Thoracic aorta (tissue), 2 donors: Measurements from ENCODE around the gene APOBEC3A. TPM values are rescaled to one million over a fixed set of nuclear protein-coding genes. Genes with fewer than 3 reads are reported as not detected.

Source experiments
- ATAC-seq: fragments of 150-250 bp; one replicate; pipeline ENCODE4 v1.8.0; 2017; ENCODE audit warnings: low read depth; ENCODE audit not compliant: insufficient number of reproducible peaks, low FRiP score
- DNase-seq: peaks from one replicate; pipeline ENCODE4 v3.0.0-alpha.2; 2020; ENCODE audit warnings: low spot score
- H3K27ac ChIP-seq, 2 donors: fragments of 200-600 bp; sonication (generic); 1 replicate in 1 of 2; 2 replicates in 1 of 2; pipeline ENCODE4 v1.5.1; 2016; ENCODE audit warnings: mild to moderate bottlenecking in 2 of 2, moderate library complexity in 2 of 2
- H3K27me3 ChIP-seq: fragments of 200-600 bp; sonication (generic); replicated peaks from 2 replicates; pipeline ENCODE4 v1.6.0; 2016; ENCODE audit warnings: mild to moderate bottlenecking; ENCODE audit not compliant: insufficient read depth
- H3K36me3 ChIP-seq: fragments of 200-600 bp; sonication (generic); one replicate; pipeline ENCODE4 v1.5.1; 2016
- H3K4me1 ChIP-seq, 2 donors: fragments of 200-600 bp; sonication (generic); 1 replicate in 1 of 2; 2 replicates in 1 of 2; pipeline versions ENCODE4 v1.5.1 to v1.6.0; 2016; ENCODE audit warnings: low read depth in 2 of 2, mild to moderate bottlenecking in 1 of 2; ENCODE audit not compliant: control insufficient read depth in 1 of 2
- H3K4me3 ChIP-seq: fragments of 200-600 bp; sonication (generic); 2 replicates; pipeline ENCODE4 v1.5.1; 2016; ENCODE audit warnings: mild to moderate bottlenecking
- H3K9me3 ChIP-seq: fragments of 200-600 bp; sonication (generic); 2 replicates; pipeline ENCODE4 v1.5.1; 2016
- total RNA-seq, 2 donors: library from RNA; depleted of rRNA; stranded (reverse); fragments of >200 nt; gene quantifications; one replicate each; pipeline versions ENCODE4 v1.1.0 to v1.2.3, GENCODE V29; 2016
- TF ChIP-seq, protein P1 (sequence below): fragments of 200-600 bp; sonication (generic); IDR thresholded peaks from one replicate; pipeline ENCODE4 v1.5.1; 2019; ENCODE audit warnings: antibody characterized with exemption

The APOBEC3A gene
- total RNA-seq, 2 donors from 2014 or later: 0.41 to 5.1 TPM

DNA sequence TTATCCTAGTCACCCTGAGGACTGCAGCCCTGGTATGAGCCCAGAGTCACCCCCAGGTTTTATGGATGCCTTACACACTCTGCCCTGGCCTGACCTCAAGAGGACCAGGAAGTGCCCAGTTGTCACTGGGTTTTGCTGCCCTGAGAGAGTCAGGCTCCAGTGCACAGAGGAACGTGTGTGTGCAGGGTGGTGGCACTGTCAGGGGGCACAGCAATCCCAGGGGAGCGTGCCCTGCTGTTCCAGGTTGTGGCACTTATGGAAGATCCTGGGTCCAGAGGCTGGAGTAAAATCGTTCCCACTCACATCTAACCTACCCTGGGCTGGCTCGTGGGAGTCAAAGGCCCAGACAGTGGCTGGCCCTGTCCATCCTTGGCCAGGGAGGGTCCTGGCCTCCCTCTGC is 7.6 kb downstream of the APOBEC3A start:
- Histone ChIP-seq H3K4me1 (no peaks in the 10 kb centered on the region), H3K27ac (no peak overlapping the region), H3K9me3 (no peaks in the 10 kb centered on the region), H3K36me3 (no peaks in the 10 kb centered on the region), H3K27me3 (no peaks in the 10 kb centered on the region), H3K4me3 (no peak overlapping the region)
- no peak for DNase-seq
- no peak for ATAC-seq
- TF ChIP-seq, protein P1, sequence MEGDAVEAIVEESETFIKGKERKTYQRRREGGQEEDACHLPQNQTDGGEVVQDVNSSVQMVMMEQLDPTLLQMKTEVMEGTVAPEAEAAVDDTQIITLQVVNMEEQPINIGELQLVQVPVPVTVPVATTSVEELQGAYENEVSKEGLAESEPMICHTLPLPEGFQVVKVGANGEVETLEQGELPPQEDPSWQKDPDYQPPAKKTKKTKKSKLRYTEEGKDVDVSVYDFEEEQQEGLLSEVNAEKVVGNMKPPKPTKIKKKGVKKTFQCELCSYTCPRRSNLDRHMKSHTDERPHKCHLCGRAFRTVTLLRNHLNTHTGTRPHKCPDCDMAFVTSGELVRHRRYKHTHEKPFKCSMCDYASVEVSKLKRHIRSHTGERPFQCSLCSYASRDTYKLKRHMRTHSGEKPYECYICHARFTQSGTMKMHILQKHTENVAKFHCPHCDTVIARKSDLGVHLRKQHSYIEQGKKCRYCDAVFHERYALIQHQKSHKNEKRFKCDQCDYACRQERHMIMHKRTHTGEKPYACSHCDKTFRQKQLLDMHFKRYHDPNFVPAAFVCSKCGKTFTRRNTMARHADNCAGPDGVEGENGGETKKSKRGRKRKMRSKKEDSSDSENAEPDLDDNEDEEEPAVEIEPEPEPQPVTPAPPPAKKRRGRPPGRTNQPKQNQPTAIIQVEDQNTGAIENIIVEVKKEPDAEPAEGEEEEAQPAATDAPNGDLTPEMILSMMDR: no peak

DNA sequence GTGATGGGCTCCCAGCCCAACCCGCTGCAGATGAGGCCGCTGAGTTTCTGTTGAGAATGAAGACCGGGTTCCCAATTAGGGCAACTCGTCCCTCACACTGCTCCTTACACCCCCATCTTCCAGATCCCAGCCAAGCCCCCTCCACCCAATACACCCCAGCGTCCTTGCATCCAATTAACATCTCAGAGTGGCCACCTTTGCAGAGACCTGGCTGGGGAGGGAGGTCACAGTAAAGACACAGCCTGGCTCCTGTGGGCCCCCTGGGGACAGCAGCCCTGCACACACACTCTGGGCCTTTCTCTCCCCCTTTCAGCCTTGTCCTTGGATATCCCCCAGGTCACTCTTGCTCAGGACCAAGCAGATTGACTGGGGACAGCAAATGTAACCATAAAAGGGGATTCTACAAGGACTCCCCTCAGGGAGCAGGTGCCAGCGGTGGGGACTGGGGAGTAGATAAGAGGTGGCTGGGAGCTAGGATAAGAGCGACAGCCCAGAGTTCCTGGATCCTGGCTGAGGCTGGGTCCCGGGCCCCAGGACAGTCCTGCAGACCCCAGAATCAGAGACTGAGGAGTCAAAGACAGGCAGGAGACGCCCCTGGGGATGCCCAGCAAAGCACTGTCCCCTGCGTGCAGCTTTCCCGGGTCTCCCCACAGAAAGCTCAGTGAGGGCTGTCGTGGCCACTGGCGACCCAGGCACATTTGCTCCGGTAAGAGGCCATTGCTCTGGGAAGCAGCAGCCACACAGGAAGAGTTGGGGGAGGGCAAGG is 8.4 kb downstream of the APOBEC3A start:
- H3K27ac ChIP-seq: no peak overlapping the region
- TF ChIP-seq, protein P1: no peak
- H3K27me3 ChIP-seq: no peaks in the 10 kb centered on the region
- DNase-seq: no peak
- H3K4me1 ChIP-seq: no peaks in the 10 kb centered on the region
- H3K36me3 ChIP-seq: no peaks in the 10 kb centered on the region
- ATAC-seq: no peak
- H3K9me3 ChIP-seq: no peaks in the 10 kb centered on the region
- no peak overlapping the region for H3K4me3 ChIP-seq

DNA sequence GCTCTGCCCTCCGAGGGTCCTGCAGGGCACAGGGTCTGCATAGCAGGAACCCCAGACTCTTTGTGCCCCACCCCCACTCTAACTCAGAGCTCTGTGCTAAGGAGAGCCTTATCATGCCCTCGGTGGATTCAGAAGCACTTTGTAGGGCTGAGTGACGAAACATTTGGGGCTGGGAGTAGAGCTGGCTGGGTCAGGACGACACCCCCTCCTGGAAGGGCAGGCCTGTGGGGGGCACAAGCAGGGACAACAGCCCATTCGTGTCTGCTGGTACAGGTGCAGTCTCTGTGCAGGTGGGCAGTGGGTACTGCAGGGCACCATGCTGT is 8.9 kb downstream of the APOBEC3A start:
- no peaks in the 10 kb centered on the region for H3K27me3 ChIP-seq
- H3K36me3 ChIP-seq: no peaks in the 10 kb centered on the region
- ATAC-seq: no peak
- H3K4me3 ChIP-seq: no peak overlapping the region
- TF ChIP-seq, protein P1: no peak
- no peaks in the 10 kb centered on the region for H3K9me3 ChIP-seq
- no peaks in the 10 kb centered on the region for H3K4me1 ChIP-seq
- no peak overlapping the region for H3K27ac ChIP-seq
- DNase-seq: no peak

DNA sequence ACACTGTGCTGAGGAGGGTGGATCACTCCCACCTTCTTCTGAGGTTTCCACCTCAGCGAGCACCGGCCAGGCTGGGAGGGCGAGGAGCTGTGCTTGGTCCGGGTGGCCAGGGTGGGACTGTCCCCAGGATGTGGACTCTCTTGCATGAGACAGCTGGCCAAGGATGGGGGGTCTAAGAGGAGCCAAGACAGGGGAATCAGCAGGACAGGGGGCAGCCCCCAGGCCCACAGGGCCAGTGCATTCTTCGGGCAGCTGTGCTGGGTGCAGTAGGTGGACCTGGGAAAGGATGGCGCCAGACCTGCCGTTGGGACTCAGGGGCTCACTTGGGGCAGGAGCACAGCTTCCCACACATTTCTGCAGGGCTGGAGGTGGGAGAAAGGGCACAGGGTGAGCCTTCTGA is 9.5 kb downstream of the APOBEC3A start:
- Histone ChIP-seq H3K27me3 (no peaks in the 10 kb centered on the region), H3K9me3 (no peaks in the 10 kb centered on the region), H3K36me3 (no peaks in the 10 kb centered on the region), H3K4me3 (no peak overlapping the region), H3K27ac (no peak overlapping the region), H3K4me1 (no peaks in the 10 kb centered on the region)
- TF ChIP-seq, protein P1: no peak
- DNase-seq: no peak
- no peak for ATAC-seq

DNA sequence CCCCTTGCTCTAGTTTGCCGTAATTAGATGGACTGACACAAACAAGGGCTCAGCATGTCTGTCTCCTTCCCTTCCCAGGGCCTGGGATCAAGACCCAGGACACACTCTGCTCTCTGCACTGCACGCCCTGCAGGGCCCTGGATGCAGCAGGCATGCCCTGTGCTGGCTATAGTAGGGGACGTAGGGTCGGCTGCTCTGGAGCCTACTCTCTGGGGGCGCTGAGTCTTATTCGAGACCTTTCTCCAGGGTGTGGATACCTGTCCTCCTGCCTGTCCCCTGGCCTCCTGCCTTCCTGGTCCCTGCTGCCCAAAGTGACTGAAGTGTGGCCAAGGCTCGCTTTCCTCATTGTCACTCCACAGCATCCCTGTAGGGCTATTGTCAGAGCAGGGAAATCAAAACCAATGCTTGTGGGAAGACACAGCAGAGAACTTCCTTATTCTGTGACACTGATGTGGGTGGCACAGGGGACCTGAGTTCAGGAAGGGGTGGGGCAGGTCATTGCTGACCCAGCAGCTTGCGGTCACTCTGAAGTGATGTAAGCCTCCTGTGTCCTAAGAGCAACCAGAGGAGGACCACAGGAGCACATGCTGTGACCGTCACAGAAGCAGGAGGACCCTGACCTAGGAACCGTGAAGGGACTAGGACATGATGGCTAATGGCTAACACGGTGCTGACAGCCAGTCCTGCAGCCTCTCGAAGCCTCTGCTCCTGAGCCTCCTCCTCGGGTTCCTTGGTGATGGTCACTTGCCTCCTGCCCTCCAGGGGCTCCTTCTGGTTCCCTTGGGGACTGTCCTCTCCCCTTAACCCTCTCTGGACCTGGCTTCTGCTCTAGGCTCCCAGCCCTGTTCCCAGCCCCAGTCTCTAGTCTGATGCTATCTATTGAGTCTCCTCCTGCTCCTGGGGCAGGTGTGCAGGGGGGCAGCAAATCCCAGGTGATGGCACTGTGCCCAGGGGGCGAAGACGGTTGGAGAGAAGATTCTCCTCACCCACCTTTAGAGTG is 10.3 kb downstream of the APOBEC3A start:
- DNase-seq: no peak
- Histone ChIP-seq H3K4me3 (no peak overlapping the region), H3K27me3 (no peaks in the 10 kb centered on the region), H3K9me3 (no peaks in the 10 kb centered on the region), H3K27ac (no peak overlapping the region), H3K4me1 (no peaks in the 10 kb centered on the region), H3K36me3 (no peaks in the 10 kb centered on the region)
- no peak for ATAC-seq
- TF ChIP-seq, protein P1: no peak
